HEK293T (cell line): ENCODE data around the gene DNER.

Experiments used
- ARNT ChIP-seq: fragments of 450-650 bp; IDR thresholded peaks from 2 replicates; pipeline ENCODE4 v1.6.1; 2017; ENCODE audit warnings: mild to moderate bottlenecking
- BHLHE40 ChIP-seq: fragments of 450-650 bp; IDR thresholded peaks from 2 replicates; pipeline ENCODE4 v1.6.1; 2016; ENCODE audit warnings: mild to moderate bottlenecking, moderate library complexity, borderline replicate concordance
- ELF4 ChIP-seq: fragments of 450-650 bp; IDR thresholded peaks from 2 replicates; pipeline ENCODE4 v1.6.1; 2017; ENCODE audit warnings: antibody characterized with exemption
- FOXA1 ChIP-seq: fragments of 450-650 bp; IDR thresholded peaks from 2 replicates; pipeline ENCODE4 v1.6.1; 2016; ENCODE audit warnings: mild to moderate bottlenecking
- FOXM1 ChIP-seq: fragments of 450-650 bp; IDR thresholded peaks from 2 replicates; pipeline ENCODE4 v1.6.1; 2017; ENCODE audit warnings: mild to moderate bottlenecking, borderline replicate concordance
- HDGF ChIP-seq: fragments of 450-650 bp; IDR thresholded peaks from 2 replicates; pipeline ENCODE4 v1.6.1; 2017; ENCODE audit warnings: antibody characterized with exemption, borderline replicate concordance
- NFRKB ChIP-seq: fragments of 450-650 bp; IDR thresholded peaks from 2 replicates; pipeline ENCODE4 v1.6.1; 2016; ENCODE audit warnings: mild to moderate bottlenecking, moderate library complexity
- PKNOX1 ChIP-seq: fragments of 450-650 bp; IDR thresholded peaks from 2 replicates; pipeline ENCODE4 v1.6.1; 2016
- SP1 ChIP-seq: fragments of 450-650 bp; IDR thresholded peaks from 2 replicates; pipeline ENCODE4 v1.6.1; 2017
- SUZ12 ChIP-seq: fragments of 450-650 bp; IDR thresholded peaks from 2 replicates; pipeline ENCODE4 v1.6.1; 2016; ENCODE audit warnings: mild to moderate bottlenecking
- TARDBP ChIP-seq: fragments of 450-650 bp; IDR thresholded peaks from 2 replicates; pipeline ENCODE4 v1.6.1; 2016
- ZNF384 ChIP-seq: fragments of 450-650 bp; IDR thresholded peaks from 2 replicates; pipeline ENCODE4 v1.6.1; 2016

- TF ChIP-seq ZNF384 (no peak), SP1 (no peak), TARDBP (no peak), FOXM1 (no peak), BHLHE40 (no peak), PKNOX1 (no peak), HDGF (no peak), ARNT (no peak), SUZ12 (no peak), FOXA1 (no peak), NFRKB (no peak), ELF4 (no peak)
These were observed 243.6 kb downstream of the DNER start for GRCh38 chr2:229470781-229471180.
